Measurements from ENCODE around the gene QTRT2.

DNA sequence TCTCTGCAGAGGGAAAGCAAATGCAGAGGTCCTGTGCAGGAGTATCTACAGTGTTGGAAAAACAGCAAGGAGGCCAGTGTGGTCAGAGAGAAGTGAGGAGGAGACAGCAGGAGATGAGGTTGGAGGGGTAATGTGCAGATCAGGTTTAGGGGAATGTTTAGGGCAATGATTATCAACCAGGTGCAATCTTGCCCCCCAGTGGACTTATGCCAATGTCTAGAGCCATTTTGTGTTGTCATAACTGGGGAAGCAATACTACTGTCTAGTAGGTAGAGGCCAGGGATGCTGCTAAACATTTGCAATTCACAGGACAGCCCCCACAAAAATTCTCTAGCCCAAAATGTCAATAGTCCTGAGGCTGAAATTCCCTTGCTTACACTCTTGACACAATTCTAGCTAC is 13.3 kb upstream of the QTRT2 start:
- TF ChIP-seq, protein P1, sequence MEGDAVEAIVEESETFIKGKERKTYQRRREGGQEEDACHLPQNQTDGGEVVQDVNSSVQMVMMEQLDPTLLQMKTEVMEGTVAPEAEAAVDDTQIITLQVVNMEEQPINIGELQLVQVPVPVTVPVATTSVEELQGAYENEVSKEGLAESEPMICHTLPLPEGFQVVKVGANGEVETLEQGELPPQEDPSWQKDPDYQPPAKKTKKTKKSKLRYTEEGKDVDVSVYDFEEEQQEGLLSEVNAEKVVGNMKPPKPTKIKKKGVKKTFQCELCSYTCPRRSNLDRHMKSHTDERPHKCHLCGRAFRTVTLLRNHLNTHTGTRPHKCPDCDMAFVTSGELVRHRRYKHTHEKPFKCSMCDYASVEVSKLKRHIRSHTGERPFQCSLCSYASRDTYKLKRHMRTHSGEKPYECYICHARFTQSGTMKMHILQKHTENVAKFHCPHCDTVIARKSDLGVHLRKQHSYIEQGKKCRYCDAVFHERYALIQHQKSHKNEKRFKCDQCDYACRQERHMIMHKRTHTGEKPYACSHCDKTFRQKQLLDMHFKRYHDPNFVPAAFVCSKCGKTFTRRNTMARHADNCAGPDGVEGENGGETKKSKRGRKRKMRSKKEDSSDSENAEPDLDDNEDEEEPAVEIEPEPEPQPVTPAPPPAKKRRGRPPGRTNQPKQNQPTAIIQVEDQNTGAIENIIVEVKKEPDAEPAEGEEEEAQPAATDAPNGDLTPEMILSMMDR (IDR thresholded peaks at IDR 0.05), result no peak
- TF ChIP-seq POLR2AphosphoS5 (IDR thresholded peaks at IDR 0.05) (no peak), POLR2A (IDR thresholded peaks at IDR 0.05) (no peak), EP300 (IDR thresholded peaks at IDR 0.05) (no peak)

Measured in upper lobe of left lung (tissue), 4 donors.